ENCODE measurements around the gene GRM8. TPM values are rescaled to one million over a fixed set of nuclear protein-coding genes. Genes with fewer than 3 reads are reported as not detected.

The GRM8 gene
- total and polyA plus RNA-seq, 9 of the 15 experiments (the other 6 are each of a cell fraction or from before 2014, with no cell fraction given), result 0.13 TPM; not detected in 7

DNA sequence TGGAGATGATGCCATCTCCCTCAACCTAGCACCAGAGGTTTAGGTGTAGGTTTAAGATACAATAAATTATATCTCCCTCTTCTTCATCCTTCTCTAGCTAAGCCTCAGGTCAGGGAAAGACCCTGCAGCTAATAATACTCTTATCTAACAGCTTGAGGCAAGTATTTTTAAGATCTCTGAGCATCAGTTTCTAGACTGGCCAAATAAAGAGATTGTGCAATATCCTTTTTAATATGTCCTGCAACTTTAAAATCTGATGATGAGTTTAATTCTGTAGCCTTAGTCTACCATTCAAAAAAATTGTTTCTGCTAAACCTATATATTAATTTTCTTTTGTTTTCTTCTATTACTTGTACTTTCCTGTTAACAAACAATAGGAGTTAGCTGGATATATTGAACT lies 850.8 kb downstream of the GRM8 start:
- Histone ChIP-seq H3K79me2 (ENCODE audit: control insufficient read depth, insufficient read depth, low read length) (no peaks in the 10 kb centered on the region), H3K27ac (ENCODE audit: extremely low read depth, low read depth, low read length) (no peak overlapping the region), H3K4me3 (no peak overlapping the region), H3K4me1 (replicated peaks in 1 of 2; ENCODE audit: control insufficient read depth in 2 of 2, insufficient read depth in 2 of 2, low read length in 2 of 2) (no peaks in the 10 kb centered on the region), H3K27me3 (ENCODE audit: control insufficient read depth in 2 of 2, insufficient read depth in 2 of 2, low read length in 2 of 2) (no peaks in the 10 kb centered on the region), H3K4me2 (ENCODE audit: insufficient read depth, low read length) (no peak overlapping the region), H4K20me1 (replicated peaks; ENCODE audit: control insufficient read depth, insufficient read depth, low read length) (no peaks in the 10 kb centered on the region), H3K9me1 (ENCODE audit: control insufficient read depth, insufficient read depth, low read length) (no peaks in the 10 kb centered on the region), H2AFZ (ENCODE audit: low read depth, low read length) (no peak overlapping the region), H3K36me3 (ENCODE audit: control insufficient read depth, insufficient read depth, low read length) (no peaks in the 10 kb centered on the region), H3K9me3 (replicated peaks; ENCODE audit: control insufficient read depth, insufficient read depth, low read depth, low read length) (0 out of 2 replicates have a peak, but pooled peaks cover 2% of the 10 kb centered on the region), H3K9ac (ENCODE audit: insufficient read depth in 1 of 2, low read depth in 2 of 2, low read length in 2 of 2) (no peak overlapping the region)
- ChIA-PET POLR2A (no interaction called here), CTCF (ENCODE audit: low intra/inter-chr PET ratio) (no interaction called here)
- TF ChIP-seq SP2 (IDR thresholded peaks at IDR 0.05; ENCODE audit: extremely low read depth, low read depth, low read length, poor library complexity, severe bottlenecking) (no peak), CEBPG (CRISPR knock-in tag; IDR thresholded peaks at IDR 0.05) (no peak), CEBPG (tag; conservative IDR thresholded peaks at IDR 0.05 in 1 of 2, IDR thresholded peaks at IDR 0.05 in 1 of 2) (peak in 1 of 2 experiments; percentile 87; a peak in 2 of 4 replicates), HSF4 (CRISPR knock-in tag; IDR thresholded peaks at IDR 0.05; ENCODE audit: borderline replicate concordance) (no peak), RBM15 (IDR thresholded peaks at IDR 0.05; ENCODE audit: insufficient read depth, low read length) (no peak), SMARCB1 (IDR thresholded peaks at IDR 0.05; ENCODE audit: insufficient read length, low read depth) (no peak), ESRRB (CRISPR knock-in tag; IDR thresholded peaks at IDR 0.05; ENCODE audit: borderline replicate concordance) (no peak), CEBPB (tag; IDR thresholded peaks at IDR 0.05) (peak; percentile 66), NBN (IDR thresholded peaks at IDR 0.05; ENCODE audit: low read depth) (no peak)
- in situ Hi-C loops (cut with MboI), result no loop called here
- BruUV-seq (replicated peaks), result no TSS peak
- DNase-seq (ENCODE audit: extremely low read depth in 1 of 4, low spot score in 3 of 4), result no peak
- ATAC-seq, result no peak
- intact Hi-C loops (cut with micrococcal nuclease), result no loop called here
- FAIRE-seq, result no peak

All from K562 (cell line).